ENCODE data around the gene H19.

H19 gene

DNA sequence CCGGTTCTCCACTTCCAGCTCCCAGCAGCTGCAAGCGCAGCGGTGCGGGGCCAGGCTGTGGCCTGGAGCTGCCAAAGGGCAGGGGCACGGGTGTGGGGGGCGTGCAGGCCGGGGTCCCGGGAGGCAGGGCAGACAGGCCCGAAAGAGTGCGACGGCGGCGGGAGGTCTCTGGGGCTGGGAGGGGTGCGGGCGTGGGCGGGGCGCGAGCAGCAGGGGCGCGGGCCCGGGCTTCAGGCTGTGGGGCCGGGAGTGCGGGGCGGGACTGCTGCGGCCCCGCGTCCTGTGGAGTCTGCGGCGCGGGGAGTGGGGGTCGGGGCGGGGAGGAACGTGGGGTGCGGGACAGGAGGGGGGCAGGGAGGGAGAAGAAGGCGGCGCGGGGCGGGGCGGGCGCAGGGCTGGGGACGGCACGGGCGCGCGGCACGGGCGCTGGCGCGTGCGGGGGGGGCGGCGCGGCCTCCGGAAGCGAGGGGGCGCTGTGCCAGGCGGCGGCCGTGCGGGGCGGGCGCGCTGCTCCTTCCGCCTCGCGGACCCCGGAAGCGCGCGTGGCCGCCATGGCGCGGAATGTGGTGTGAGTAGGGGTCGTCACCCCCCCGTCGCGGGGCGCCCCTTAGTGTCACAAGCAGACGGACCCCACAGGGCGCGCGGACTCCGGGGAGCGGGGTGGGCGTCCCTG, 50.7 kb downstream of the H19 start, which contains the start of gene MRPL23:
TSS of gene MRPL23 (plus strand) at position 521 of the 673 bp plus-strand sequence. CDS start at position 552, 31 bp downstream.
- DNase-seq: no peak

Measured in CD4-positive, alpha-beta T cell treated with Interleukin-4 for 4 hours (primary cell).